HepG2 (cell line): Measurements from ENCODE around the gene PRM3. TPM values are rescaled to one million over a fixed set of nuclear protein-coding genes. Genes with fewer than 3 reads are reported as not detected.
A peak's percentile ranks its signal among the peaks of the same experiment; 100 is the strongest.

Source experiments
- ARNTL ChIP-seq: sonication (generic); formaldehyde crosslinking; IDR thresholded peaks from 2 replicates; pipeline ENCODE4 v1.4.0; 2020; ENCODE audit warnings: mild to moderate bottlenecking, missing genetic modification reagents
- CHD2 ChIP-seq: IDR thresholded peaks from 2 replicates; pipeline ENCODE4 v1.6.1; 2011; ENCODE audit warnings: low read depth, low read length, improper control_type of control experiment
- CHD4 ChIP-seq: fragments of 200-600 bp; sonication (generic); IDR thresholded peaks from 2 replicates; pipeline ENCODE4 v1.7.0; 2017; ENCODE audit warnings: mild to moderate bottlenecking, low read length, borderline replicate concordance
- ETS1 ChIP-seq: sonication (generic); formaldehyde crosslinking; IDR thresholded peaks from 2 replicates; pipeline ENCODE4 v1.4.0; 2020; ENCODE audit warnings: missing genetic modification reagents
- HMGXB4 ChIP-seq, 2 experiments: sonication (generic) in 1 of 2; formaldehyde crosslinking in 1 of 2; IDR thresholded peaks; 2 replicates each; pipeline versions ENCODE4 v1.4.0 to v1.6.1; 2018 to 2020; ENCODE audit warnings: missing genetic modification reagents in 2 of 2, borderline replicate concordance in 1 of 2, low read depth in 1 of 2, mild to moderate bottlenecking in 1 of 2, missing biosample characterization in 1 of 2
- HNF1A ChIP-seq, 2 experiments: sonication (generic) in 1 of 2; formaldehyde crosslinking in 1 of 2; IDR thresholded peaks; 2 replicates each; pipeline versions ENCODE4 v1.4.0 to v1.6.1; 2016 to 2020; ENCODE audit warnings: borderline replicate concordance in 1 of 2, low read depth in 1 of 2, mild to moderate bottlenecking in 1 of 2, missing genetic modification reagents in 1 of 2
- JUND ChIP-seq: sonication (generic); formaldehyde crosslinking; IDR thresholded peaks from 2 replicates; pipeline ENCODE4 v1.8.0; 2022; ENCODE audit warnings: mild to moderate bottlenecking, missing genetic modification reagents
- MYNN ChIP-seq: sonication (generic); formaldehyde crosslinking; IDR thresholded peaks from 2 replicates; pipeline ENCODE4 v1.4.0; 2020; ENCODE audit warnings: mild to moderate bottlenecking, low read depth, missing genetic modification reagents
- NR2F1 ChIP-seq, 2 experiments: fragments of 450-650 bp in 1 of 2; formaldehyde crosslinking in 1 of 2; IDR thresholded peaks; 2 replicates each; pipeline versions ENCODE4 v1.5.0 to v1.6.1; 2016 to 2020; ENCODE audit warnings: mild to moderate bottlenecking in 1 of 2, missing compliant biosample characterization in 1 of 2, missing genetic modification reagents in 1 of 2, moderate library complexity in 1 of 2
- PHF20 ChIP-seq: sonication (generic); formaldehyde crosslinking; IDR thresholded peaks from 2 replicates; pipeline ENCODE4 v1.5.0; 2020; ENCODE audit warnings: mild to moderate bottlenecking, missing genetic modification reagents
- PITX1 ChIP-seq: sonication (generic); formaldehyde crosslinking; IDR thresholded peaks from 2 replicates; pipeline ENCODE4 v1.5.1; 2020; ENCODE audit warnings: mild to moderate bottlenecking, missing genetic modification reagents
- SOX13 ChIP-seq, 3 experiments: fragments of 450-650 bp in 1 of 3; sonication (generic) in 1 of 3; formaldehyde crosslinking in 1 of 3; IDR thresholded peaks in 2 of 3; conservative IDR thresholded peaks in 1 of 3; 2 replicates each; pipeline versions ENCODE4 v1.5.0 to v1.6.1; 2016 to 2020; ENCODE audit warnings: antibody characterized with exemption in 1 of 3, mild to moderate bottlenecking in 1 of 3, missing compliant biosample characterization in 1 of 3, missing genetic modification reagents in 1 of 3, moderate library complexity in 1 of 3
- TFAP4 ChIP-seq: sonication (generic); IDR thresholded peaks from 2 replicates; pipeline ENCODE4 v1.6.1; 2016; ENCODE audit warnings: low read depth, borderline replicate concordance
- THYN1 ChIP-seq: sonication (generic); formaldehyde crosslinking; IDR thresholded peaks from 2 replicates; pipeline ENCODE4 v1.8.1; 2023; ENCODE audit warnings: low read depth, mild to moderate bottlenecking, moderate library complexity, missing genetic modification reagents, borderline replicate concordance
- ZNF160 ChIP-seq: sonication (generic); formaldehyde crosslinking; IDR thresholded peaks from 2 replicates; pipeline ENCODE4 v1.8.0; 2022; ENCODE audit warnings: mild to moderate bottlenecking, inconsistent platforms, missing genetic modification reagents
- ZNF441 ChIP-seq: sonication (generic); formaldehyde crosslinking; IDR thresholded peaks from 2 replicates; pipeline ENCODE4 v1.7.0; 2021; ENCODE audit warnings: missing genetic modification reagents, borderline replicate concordance
- ZNF460 ChIP-seq: sonication (generic); formaldehyde crosslinking; IDR thresholded peaks from 2 replicates; pipeline ENCODE4 v1.5.1; 2020; ENCODE audit warnings: missing genetic modification reagents, mild to moderate bottlenecking, borderline replicate concordance
- ZNF530 ChIP-seq: sonication (generic); formaldehyde crosslinking; IDR thresholded peaks from 2 replicates; pipeline ENCODE4 v1.5.0; 2020; ENCODE audit warnings: low read depth, mild to moderate bottlenecking, missing genetic modification reagents
- polyA plus RNA-seq, 8 experiments: library from polyadenylated mRNA; depleted of rRNA in 3 of 8; stranded (reverse) in 7 of 8; unstranded in 1 of 8; fragments of >200 nt; fragmentation: Illumina TruSeq in 4 of 8; extraction: Trizol in 4 of 8; gene quantifications; 2 replicates each; pipeline versions ENCODE4 v1.2.1 to v1.2.3, GENCODE V29; 2011 to 2016; ENCODE audit warnings: low read depth in 4 of 8, missing spikeins in 1 of 8, mixed read lengths in 1 of 8; ENCODE audit not compliant: insufficient read depth in 1 of 8
- total RNA-seq, 5 experiments: library from RNA; depleted of rRNA; stranded (reverse); fragments of >200 nt; fragmentation: Illumina TruSeq; extraction: Trizol; gene quantifications; 2 replicates each; pipeline ENCODE4 v1.2.3, GENCODE V29; 2016; ENCODE audit warnings: low read depth in 1 of 5

The PRM3 gene
- total and polyA plus RNA-seq, 2 of the 13 experiments (the other 11 are each of a cell fraction or from before 2014, with no cell fraction given): not detected

GRCh38 chr16:11307639-11308492 lies 34.4 kb upstream of the PRM3 start (continued):
- TF ChIP-seq TFAP4 (no peak), MYNN (CRISPR knock-in tag) (no peak), HMGXB4 (CRISPR knock-in tag; IDR thresholded peaks at IDR 0.05; ENCODE audit: borderline replicate concordance in 1 of 2, low read depth in 1 of 2) (no peak; a peak in 1 of 4 replicates), ZNF530 (CRISPR knock-in tag) (no peak), HNF1A (IDR thresholded peaks at IDR 0.05; ENCODE audit: low read depth) (no peak), HNF1A (CRISPR knock-in tag; IDR thresholded peaks at IDR 0.05; ENCODE audit: borderline replicate concordance) (peak; percentile 39; the same call in 1 of the 2 replicates), ZNF460 (CRISPR knock-in tag) (no peak), PITX1 (CRISPR knock-in tag) (no peak; the same call in 1 of the 2 replicates), ETS1 (no peak), PHF20 (no peak), ZNF160 (CRISPR knock-in tag) (no peak), CHD2 (0 out of 2 replicates have a peak, but pooled peaks have one; percentile 23), CHD4 (no peak), ARNTL (peak; percentile 69; the same call in 1 of the 2 replicates), ZNF441 (CRISPR knock-in tag) (no peak), THYN1 (CRISPR knock-in tag) (no peak; the same call in 1 of the 2 replicates), NR2F1 (CRISPR knock-in tag; IDR thresholded peaks at IDR 0.05) (no peak), JUND (CRISPR knock-in tag) (no peak), SOX13 (IDR thresholded peaks at IDR 0.05) (no peak), SOX13 (CRISPR knock-in tag; conservative IDR thresholded peaks at IDR 0.05 in 1 of 2, IDR thresholded peaks at IDR 0.05 in 1 of 2) (no peak)
